Measurements from ENCODE around the gene ITPKB. TPM values are rescaled to one million over a fixed set of nuclear protein-coding genes. Genes with fewer than 3 reads are reported as not detected.
A peak's percentile ranks its signal among the peaks of the same experiment; 100 is the strongest.
"Not testable (repeated sequence)": the region's sequence is repeated elsewhere in the genome, so short reads cannot be mapped to it uniquely, and the experiment has no call there.

ITPKB gene
- total and polyA plus RNA-seq, 5 donors = 9.6 to 15.4 (median 9.9) TPM

DNA sequence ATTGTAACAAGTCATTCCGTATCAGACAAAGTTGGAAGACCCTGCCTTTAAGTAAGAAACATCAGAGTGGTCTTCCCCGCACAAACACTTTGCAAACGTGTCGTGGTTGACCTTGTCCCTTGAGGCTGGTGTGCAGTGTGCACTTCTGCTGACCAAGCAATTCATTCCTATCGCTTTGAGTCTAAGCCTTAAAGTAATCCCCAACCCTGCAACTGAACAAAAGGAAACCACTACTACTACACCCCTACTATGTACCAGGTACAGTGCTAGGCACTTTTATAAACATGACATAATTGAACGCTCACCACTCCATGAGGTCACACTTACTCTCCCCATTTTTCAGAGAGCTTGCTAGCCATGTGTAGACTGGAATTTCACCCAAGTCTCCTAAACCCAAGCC is 10.6 kb downstream of the ITPKB start:
- Histone ChIP-seq H3K4me1 (ENCODE audit: control insufficient read depth, insufficient read depth, low read length) (peaks cover 21% of the 10 kb centered on the region), H3K9me3 (ENCODE audit: control insufficient read depth, low read length) (no peaks in the 10 kb centered on the region), H3K4me3 (ENCODE audit: low read length) (no peak overlapping the region), H3K27ac (ENCODE audit: low read length) (no peak overlapping the region), H3K27me3 (ENCODE audit: control insufficient read depth, insufficient read depth) (no peaks in the 10 kb centered on the region)
- 68% methylated on average over 6 of the region's 6 CpGs for WGBS
- no peak for ATAC-seq
- intact Hi-C loops (cut with DNase I) = no loop called here
- no peak for DNase-seq

DNA sequence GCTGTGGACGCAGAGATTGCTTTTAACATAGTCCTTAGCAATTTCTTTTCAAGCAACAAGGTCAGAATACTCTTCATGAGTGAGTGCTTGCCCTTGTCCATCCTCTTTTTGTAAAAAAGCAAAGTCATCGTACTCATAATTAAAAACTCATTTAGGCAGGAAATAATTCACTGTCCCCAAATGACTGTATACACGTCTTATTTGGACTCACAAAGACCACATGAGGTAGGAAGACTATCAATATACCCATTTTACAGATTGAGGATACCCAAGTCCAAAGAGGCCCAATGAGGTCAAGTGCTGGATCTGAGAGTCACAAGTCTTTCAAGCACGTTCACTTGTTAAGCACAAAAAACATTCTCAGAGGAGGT is 13.2 kb downstream of the ITPKB start:
- DNase-seq (no peak), ATAC-seq (no peak)
- no peak overlapping the region for H3K4me3 ChIP-seq (ENCODE audit: low read length)
- peaks cover 21% of the 10 kb centered on the region for H3K4me1 ChIP-seq (ENCODE audit: control insufficient read depth, insufficient read depth, low read length)
- H3K27me3 ChIP-seq (ENCODE audit: control insufficient read depth, insufficient read depth) = no peaks in the 10 kb centered on the region
- WGBS = 74% methylated on average over 4 of the region's 4 CpGs
- intact Hi-C loops (cut with DNase I) = no loop called here
- H3K9me3 ChIP-seq (ENCODE audit: control insufficient read depth, low read length) = no peaks in the 10 kb centered on the region
- no peak overlapping the region for H3K27ac ChIP-seq (ENCODE audit: low read length)

DNA sequence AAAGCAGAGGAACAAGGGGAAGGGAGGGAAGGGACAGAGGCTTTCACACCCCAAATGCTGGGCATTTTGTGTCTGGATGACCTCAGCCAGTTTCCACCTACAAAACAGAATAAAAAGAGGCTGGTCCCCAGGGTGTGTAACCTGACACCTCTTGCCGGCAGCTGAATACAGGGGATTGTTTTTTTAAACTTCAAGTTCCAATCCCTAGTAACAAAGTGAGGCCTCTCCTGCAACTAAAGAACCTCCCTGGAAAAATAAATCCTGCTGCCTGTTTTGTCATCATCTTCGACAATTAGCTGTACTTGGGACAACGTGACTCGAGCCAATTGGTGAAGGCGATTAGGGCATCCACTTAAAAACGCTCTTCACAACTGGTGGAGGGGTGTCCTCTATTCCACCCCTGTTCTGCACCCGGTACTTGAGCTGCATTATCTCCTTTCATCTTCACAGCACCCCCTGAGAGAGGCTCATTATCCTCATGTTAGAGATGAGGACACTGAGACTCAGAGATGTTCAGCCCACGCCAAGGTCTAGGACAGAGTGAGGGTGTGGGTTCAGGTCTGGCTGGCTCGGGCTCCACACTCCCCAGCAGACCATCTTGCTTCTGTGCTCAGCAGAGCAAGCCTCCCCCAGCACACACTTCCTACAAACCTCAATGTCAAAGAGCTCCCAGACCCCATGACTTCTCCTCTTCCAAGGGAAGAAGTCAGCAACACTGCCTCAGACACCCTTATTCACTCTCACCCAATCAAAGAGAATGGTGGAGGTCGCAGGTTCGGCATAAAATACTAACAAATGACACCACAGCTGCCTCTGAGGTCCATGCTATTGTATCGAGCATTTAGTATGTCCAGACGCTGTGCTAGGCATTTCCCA is 15.2 kb downstream of the ITPKB start:
- intact Hi-C loops (cut with DNase I) = no loop called here
- Histone ChIP-seq H3K4me3 (ENCODE audit: low read length) (no peak overlapping the region), H3K9me3 (ENCODE audit: control insufficient read depth, low read length) (no peaks in the 10 kb centered on the region), H3K4me1 (ENCODE audit: control insufficient read depth, insufficient read depth, low read length) (peaks cover 19% of the 10 kb centered on the region), H3K27me3 (ENCODE audit: control insufficient read depth, insufficient read depth) (no peaks in the 10 kb centered on the region), H3K27ac (ENCODE audit: low read length) (no peak overlapping the region)
- 36% methylated on average over 13 of the region's 13 CpGs for WGBS
- peak; percentile 68 to 87 for ATAC-seq
- DNase-seq = peak in 1 of 3 donors; percentile 63

DNA sequence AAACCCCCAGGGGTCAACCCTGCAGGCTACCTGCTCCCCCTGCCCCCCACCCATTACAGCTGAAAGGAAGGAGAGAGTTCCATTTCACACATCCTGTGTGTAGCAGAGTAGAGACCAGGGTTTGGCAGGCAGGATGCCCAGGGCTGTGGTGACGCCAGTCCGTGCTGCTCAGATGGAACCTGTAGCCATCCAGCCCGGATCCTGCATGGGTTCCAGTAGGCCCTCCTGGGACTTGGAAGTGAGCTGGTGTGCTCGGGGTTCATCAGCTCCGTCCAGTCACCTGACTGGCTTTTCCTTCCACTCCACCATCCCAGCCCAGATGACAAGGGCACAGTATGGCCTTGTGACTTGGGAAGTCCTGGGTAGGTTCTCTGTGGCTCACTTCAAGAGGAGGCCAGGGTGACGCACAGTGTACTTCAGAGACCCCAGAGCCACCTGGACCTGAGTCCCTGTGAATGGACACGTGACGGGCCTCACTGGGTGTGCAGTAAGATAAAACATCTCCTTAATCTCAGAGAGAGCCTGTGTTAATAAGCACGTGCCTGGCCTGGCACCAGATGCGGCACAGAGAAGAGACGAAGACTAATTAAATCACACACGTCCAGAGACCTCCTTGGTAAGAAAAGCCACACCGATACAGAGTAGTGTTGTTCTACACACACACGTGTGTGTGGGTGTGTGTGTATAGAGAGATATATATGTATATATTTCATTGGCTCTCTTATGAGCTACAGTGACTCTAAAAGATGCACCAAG is 16.0 kb downstream of the ITPKB start:
- Histone ChIP-seq H3K4me3 (ENCODE audit: low read length) (no peak overlapping the region), H3K4me1 (ENCODE audit: control insufficient read depth, insufficient read depth, low read length) (peaks cover 17% of the 10 kb centered on the region), H3K9me3 (ENCODE audit: control insufficient read depth, low read length) (no peaks in the 10 kb centered on the region), H3K27ac (ENCODE audit: low read length) (peak overlapping the region; percentile 9), H3K27me3 (ENCODE audit: control insufficient read depth, insufficient read depth) (no peaks in the 10 kb centered on the region)
- intact Hi-C loops (cut with DNase I) = no loop called here
- DNase-seq (no peak), ATAC-seq (peak in 1 of 2 donors; percentile 19)
- 60% methylated on average over 14 of the region's 14 CpGs for WGBS

DNA sequence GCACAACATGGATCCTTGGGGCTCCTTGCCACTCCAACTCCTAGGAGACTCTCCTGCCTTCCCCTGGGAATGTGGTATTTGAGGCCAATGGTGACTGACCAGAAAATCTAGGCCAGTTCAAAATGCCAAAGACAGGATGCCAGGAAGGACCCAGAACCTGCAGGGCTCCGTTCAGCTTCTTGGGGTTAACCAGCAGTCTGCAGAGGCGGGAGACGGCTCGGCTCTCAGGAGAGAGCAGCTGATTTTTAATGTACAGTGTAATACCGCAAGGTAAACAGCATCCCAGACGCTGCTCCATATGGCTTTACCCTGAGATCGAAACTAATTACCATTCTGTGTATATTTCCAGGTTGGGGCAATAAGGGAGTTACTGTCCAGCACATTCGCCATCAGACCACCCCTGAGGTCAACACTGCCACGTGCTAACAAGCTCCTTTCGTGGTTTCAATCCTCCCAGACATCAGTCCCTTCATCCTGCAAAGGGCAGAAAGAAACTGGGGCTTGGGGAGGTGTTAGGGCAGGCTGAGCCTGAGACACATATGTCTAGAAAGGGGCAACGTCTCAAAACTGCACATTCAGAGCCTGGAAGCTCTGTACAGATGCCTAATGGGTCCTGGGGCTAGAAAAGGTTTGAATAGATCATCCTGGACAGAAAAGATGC is 16.7 kb downstream of the ITPKB start:
- peaks cover 17% of the 10 kb centered on the region for H3K4me1 ChIP-seq (ENCODE audit: control insufficient read depth, insufficient read depth, low read length)

DNA sequence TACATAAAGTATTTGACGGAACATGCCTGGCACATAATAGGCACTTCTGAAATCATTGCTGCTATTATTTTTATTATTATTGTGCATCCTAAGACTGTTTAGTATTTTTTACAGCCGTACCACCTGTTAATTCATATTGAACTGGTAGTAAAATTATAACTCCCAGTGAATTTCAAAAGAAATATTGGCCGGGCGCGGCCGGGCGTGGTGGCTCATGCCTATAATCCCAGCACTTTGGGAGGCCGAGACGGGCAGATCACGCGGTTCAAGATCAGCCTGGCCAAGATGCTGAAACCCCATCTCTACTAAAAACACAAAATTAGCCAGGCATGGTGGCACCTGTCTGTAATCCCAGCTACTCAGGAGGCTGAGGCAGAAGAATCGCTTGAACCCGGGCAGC is 18.5 kb downstream of the ITPKB start:
- ATAC-seq; H3K27ac ChIP-seq (ENCODE audit: low read length); H3K9me3 ChIP-seq (ENCODE audit: control insufficient read depth, low read length); H3K4me3 ChIP-seq (ENCODE audit: low read length); H3K27me3 ChIP-seq (ENCODE audit: control insufficient read depth, insufficient read depth); intact Hi-C loops (cut with DNase I); DNase-seq: not testable (repeated sequence)
- H3K4me1 ChIP-seq (ENCODE audit: control insufficient read depth, insufficient read depth, low read length) = peaks cover 16% of the 10 kb centered on the region
- WGBS = 95% methylated on average over 13 of the region's 13 CpGs

More for the DNA sequence above, 16.7 kb downstream of the ITPKB start:
- WGBS = 84% methylated on average over 11 of the region's 11 CpGs
- Histone ChIP-seq H3K27ac (ENCODE audit: low read length) (no peak overlapping the region), H3K4me3 (ENCODE audit: low read length) (no peak overlapping the region), H3K9me3 (ENCODE audit: control insufficient read depth, low read length) (no peaks in the 10 kb centered on the region), H3K27me3 (ENCODE audit: control insufficient read depth, insufficient read depth) (no peaks in the 10 kb centered on the region)
- DNase-seq (no peak), ATAC-seq (no peak)
- intact Hi-C loops (cut with DNase I) = no loop called here

DNA sequence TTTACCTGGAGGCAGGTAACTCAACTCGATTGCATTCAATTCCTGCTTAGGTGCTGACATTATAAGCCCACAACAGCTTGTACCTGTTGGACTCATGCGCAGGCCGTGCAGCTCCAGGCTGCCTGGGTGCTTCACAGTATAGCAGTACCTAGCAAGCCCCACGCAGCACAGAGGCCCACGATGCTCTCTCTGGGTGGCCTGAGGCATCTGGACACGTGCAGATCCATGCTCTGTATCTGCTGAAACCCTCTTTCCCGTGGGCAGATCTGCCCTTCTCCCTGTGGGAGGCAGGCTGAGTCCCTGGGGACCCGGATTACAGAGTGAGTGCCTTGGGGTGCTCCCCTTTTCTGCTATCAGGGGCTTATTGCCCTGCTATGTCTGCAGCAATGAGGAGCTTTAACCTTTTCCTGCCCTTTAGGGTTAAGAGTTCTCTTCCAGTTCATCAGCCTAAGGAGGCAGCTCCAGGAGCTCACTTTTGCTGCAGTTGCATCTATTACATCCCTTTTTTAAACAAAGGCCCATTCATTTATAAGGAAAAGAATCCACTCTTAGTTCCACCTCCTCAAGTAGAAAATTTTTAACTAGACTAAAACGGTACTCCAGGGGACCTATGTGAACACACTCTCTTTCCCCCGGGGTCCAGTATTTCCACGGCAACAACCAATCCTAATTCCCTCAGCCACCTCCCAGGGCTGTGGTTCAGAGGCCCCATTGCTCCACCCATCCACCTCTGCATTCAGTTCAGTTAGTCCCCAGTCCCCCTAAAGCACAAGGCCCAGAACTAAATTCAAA is 19.3 kb downstream of the ITPKB start:
- whole genome bisulfite sequencing = 66% methylated on average over 11 of the region's 11 CpGs
- H3K27me3 ChIP-seq (ENCODE audit: control insufficient read depth, insufficient read depth) = no peaks in the 10 kb centered on the region
- no peak overlapping the region for H3K27ac ChIP-seq (ENCODE audit: low read length)
- peaks cover 14% of the 10 kb centered on the region for H3K4me1 ChIP-seq (ENCODE audit: control insufficient read depth, insufficient read depth, low read length)
- DNase-seq (no peak), ATAC-seq (no peak)
- intact Hi-C loops (cut with DNase I) = no loop called here
- H3K4me3 ChIP-seq (ENCODE audit: low read length) = no peak overlapping the region
- no peaks in the 10 kb centered on the region for H3K9me3 ChIP-seq (ENCODE audit: control insufficient read depth, low read length)

DNA sequence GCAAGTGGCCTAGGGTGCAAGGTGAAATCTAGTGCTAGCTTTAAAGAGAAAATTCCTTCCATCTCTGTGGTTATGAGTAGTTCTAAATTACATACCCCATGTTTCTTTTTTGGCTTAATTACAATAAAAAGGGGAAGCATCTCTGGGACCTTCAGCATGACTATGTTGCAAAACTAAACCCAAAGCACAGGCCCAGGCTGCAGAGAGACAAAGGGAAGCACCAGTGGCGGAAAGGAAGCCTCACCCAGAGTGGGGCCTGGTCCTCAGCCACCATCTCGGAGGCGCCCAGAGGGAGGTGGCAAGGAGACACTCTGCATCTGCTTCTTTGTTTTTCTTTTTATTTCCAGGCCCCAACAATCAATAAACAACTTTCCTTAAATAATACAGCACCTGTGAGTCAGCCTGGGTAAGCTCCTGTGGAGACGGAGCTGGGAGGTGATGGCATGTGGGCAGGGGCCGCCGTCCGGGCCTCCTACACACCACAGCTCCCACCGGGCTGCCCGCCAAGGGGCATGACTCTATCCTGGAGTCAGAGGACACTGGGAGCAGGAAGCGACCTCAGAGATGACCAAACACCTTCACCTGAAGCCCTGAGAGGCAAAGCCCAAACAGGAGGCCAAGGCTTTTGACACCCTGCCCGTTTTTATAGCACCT is 21.7 kb downstream of the ITPKB start:
- Histone ChIP-seq H3K9me3 (ENCODE audit: control insufficient read depth, low read length) (no peaks in the 10 kb centered on the region), H3K4me3 (ENCODE audit: low read length) (no peak overlapping the region), H3K27ac (ENCODE audit: low read length) (peak overlapping the region; percentile 28), H3K4me1 (ENCODE audit: control insufficient read depth, insufficient read depth, low read length) (peaks cover 3% of the 10 kb centered on the region), H3K27me3 (ENCODE audit: control insufficient read depth, insufficient read depth) (no peaks in the 10 kb centered on the region)
- peak in 2 of 3 donors; percentile 68 to 74 for DNase-seq
- 59% methylated on average over 11 of the region's 11 CpGs for WGBS
- peak; percentile 44 to 66 for ATAC-seq
- intact Hi-C loops (cut with DNase I) = no loop called here

DNA sequence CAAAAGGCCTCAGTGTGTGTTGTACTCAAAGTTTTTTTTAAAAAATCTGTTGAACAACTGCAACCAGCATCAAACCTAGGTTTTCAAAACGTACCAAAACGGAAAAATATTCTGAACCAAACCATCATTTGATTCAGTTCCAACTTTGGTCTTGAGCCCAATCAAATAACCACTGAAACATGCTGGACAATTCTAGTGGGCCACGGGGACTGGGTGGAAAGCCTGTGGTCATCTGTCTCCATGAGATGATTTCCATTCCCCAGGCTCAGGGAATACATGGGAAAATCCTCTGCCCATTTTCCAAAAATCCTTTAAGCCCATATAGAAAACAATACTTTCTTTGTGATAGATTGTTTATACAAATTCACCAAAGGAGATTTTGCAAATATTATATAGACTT is 22.5 kb downstream of the ITPKB start:
- no peaks in the 10 kb centered on the region for H3K27me3 ChIP-seq (ENCODE audit: control insufficient read depth, insufficient read depth)
- no peaks in the 10 kb centered on the region for H3K9me3 ChIP-seq (ENCODE audit: control insufficient read depth, low read length)
- 51% methylated on average over 3 of the region's 3 CpGs for WGBS
- no peak overlapping the region for H3K4me3 ChIP-seq (ENCODE audit: low read length)
- no peak for ATAC-seq
- intact Hi-C loops (cut with DNase I) = no loop called here
- H3K27ac ChIP-seq (ENCODE audit: low read length) = no peak overlapping the region
- H3K4me1 ChIP-seq (ENCODE audit: control insufficient read depth, insufficient read depth, low read length) = peaks cover 9% of the 10 kb centered on the region
- no peak for DNase-seq

DNA sequence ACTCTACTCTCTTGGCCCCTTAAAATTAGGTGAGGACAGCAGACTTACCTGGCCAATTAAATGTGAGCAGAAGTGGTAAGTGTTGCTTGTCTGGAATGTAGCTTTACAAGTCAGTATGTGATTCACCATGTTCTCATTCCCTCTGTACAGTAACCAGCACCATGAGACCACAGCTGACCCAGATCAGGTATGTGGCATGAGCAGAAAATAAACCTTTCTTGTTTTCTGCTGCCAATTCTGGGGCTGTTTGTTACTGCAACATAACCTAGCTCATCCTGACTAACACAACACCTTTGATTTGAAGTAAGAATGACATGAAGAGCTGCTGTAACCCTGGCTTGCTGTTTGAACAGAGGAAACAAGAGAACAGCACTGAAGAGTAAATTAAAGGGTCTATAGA is 24.9 kb downstream of the ITPKB start:
- peaks cover 17% of the 10 kb centered on the region for H3K4me1 ChIP-seq (ENCODE audit: control insufficient read depth, insufficient read depth, low read length)
- DNase-seq (no peak), ATAC-seq (no peak)
- H3K27ac ChIP-seq (ENCODE audit: low read length) = no peak overlapping the region
- intact Hi-C loops (cut with DNase I) = no loop called here
- no peak overlapping the region for H3K4me3 ChIP-seq (ENCODE audit: low read length)
- H3K9me3 ChIP-seq (ENCODE audit: control insufficient read depth, low read length) = no peaks in the 10 kb centered on the region
- no peaks in the 10 kb centered on the region for H3K27me3 ChIP-seq (ENCODE audit: control insufficient read depth, insufficient read depth)

Measured in right cardiac atrium (tissue), 5 donors.